Activated CD8-positive, alpha-beta T cell treated with anti-CD3 and anti-CD28 coated beads, Interleukin-2, amount 10 ng/mL, durations not matched to agents 7 days and 5 days (primary cell): ENCODE measurements around the gene KIAA1755. TPM values are rescaled to one million over a fixed set of nuclear protein-coding genes. Genes with fewer than 3 reads are reported as not detected.

ENCODE experiments used
- ATAC-seq: fragments of 150-1000 bp; cut with Tn5 transposase; one replicate; pipeline ENCODE4 v1.10.0; 2021; ENCODE audit warnings: moderate library complexity
- CTCF ChIA-PET: fragments of 350-600 bp; sonication (Branson Sonifier 250); formaldehyde crosslinking; loops from one replicate; lab custom pipeline; 2021; ENCODE audit warnings: antibody characterized with exemption; lab: Charles Lee
- POLR2A ChIA-PET: fragments of 350-600 bp; sonication (Branson Sonifier 250); formaldehyde crosslinking; loops from one replicate; lab custom pipeline; 2021; ENCODE audit warnings: antibody characterized with exemption; lab: Charles Lee
- DNase-seq: peaks from one replicate; pipeline ENCODE4 v3.0.0-alpha.2; 2020
- H3K27ac Mint-ChIP-seq: one replicate; pipeline ENCODE4 v1.8.0; 2021; ENCODE audit warnings: mild to moderate bottlenecking, mixed read lengths
- H3K27me3 Mint-ChIP-seq: one replicate; pipeline ENCODE4 v1.8.0; 2021; ENCODE audit warnings: low read depth, mixed read lengths
- H3K36me3 Mint-ChIP-seq: one replicate; pipeline ENCODE4 v1.8.0; 2021; ENCODE audit warnings: low read depth, mixed read lengths
- H3K4me1 Mint-ChIP-seq: one replicate; pipeline ENCODE4 v1.8.0; 2021; ENCODE audit warnings: low read depth, mixed read lengths
- H3K4me3 Mint-ChIP-seq: one replicate; pipeline ENCODE4 v1.8.0; 2021; ENCODE audit warnings: mild to moderate bottlenecking, mixed read lengths
- H3K9me3 Mint-ChIP-seq: one replicate; pipeline ENCODE4 v1.8.0; 2022; ENCODE audit warnings: mixed read lengths; ENCODE audit not compliant: insufficient read depth
- total RNA-seq, 2 experiments: library from RNA; stranded (reverse); gene quantifications; one replicate each; pipeline ENCODE4 v1.2.3, GENCODE V29; 2021

KIAA1755 gene
- total RNA-seq, 2 experiments from 2014 or later = not detected

GRCh38 chr20:38270869-38271605 is 10.5 kb upstream of the KIAA1755 start:
- no peak for DNase-seq
- ChIA-PET CTCF (no interaction called here), POLR2A (no interaction called here)
- Mint-ChIP-seq H3K4me1 (no peaks in the 10 kb centered on the region), H3K9me3 (no peaks in the 10 kb centered on the region), H3K27me3 (peaks cover 17% of the 10 kb centered on the region), H3K4me3 (no peak overlapping the region), H3K27ac (no peak overlapping the region), H3K36me3 (no peaks in the 10 kb centered on the region)
- no peak for ATAC-seq

DNA sequence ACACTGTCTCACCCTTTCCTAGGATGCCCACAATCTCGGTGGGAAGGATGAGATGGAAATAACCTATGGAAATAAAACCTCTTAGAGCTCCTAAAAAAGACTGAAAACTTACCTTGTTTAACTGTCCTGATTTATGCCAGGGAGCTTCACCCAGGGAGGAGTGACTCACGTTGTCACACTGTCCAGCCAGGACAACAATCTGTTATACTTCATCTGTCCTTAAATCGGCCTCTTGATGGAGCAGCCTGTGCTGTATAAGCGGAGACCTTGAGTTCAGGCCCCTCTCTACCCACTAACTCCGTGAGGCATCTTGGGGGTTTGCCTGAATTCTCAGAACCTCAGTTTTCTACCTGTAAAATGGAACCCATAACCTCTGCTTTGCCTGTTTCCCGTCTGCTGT is 9.2 kb upstream of the KIAA1755 start:
- H3K36me3 Mint-ChIP-seq = no peaks in the 10 kb centered on the region
- H3K4me1 Mint-ChIP-seq = no peaks in the 10 kb centered on the region
- peaks cover 27% of the 10 kb centered on the region for H3K27me3 Mint-ChIP-seq
- ChIA-PET CTCF (no interaction called here), POLR2A (no interaction called here)
- no peak overlapping the region for H3K27ac Mint-ChIP-seq
- DNase-seq (no peak), ATAC-seq (no peak)
- no peaks in the 10 kb centered on the region for H3K9me3 Mint-ChIP-seq
- no peak overlapping the region for H3K4me3 Mint-ChIP-seq

DNA sequence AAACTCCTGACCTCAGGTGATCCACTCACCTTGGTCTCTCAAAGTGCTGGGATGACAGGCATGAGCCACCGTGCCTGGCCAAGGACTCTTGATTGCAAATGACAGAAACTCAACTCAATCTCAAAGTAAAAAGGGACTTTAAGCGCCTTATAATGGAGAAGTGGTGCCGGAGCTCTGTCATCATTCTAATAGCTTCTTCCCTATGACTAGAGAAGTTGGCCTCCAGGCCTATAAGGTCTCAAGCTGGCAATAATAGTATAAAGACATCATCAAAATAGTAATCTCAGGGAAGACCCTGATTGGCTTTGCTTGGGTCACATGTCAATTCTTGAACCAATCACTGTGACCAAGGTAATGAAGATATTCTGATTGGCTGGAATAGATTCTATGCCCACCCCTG is 8.5 kb upstream of the KIAA1755 start:
- POLR2A ChIA-PET = no interaction called here
- CTCF ChIA-PET = no interaction called here
- H3K4me3 Mint-ChIP-seq = no peak overlapping the region
- H3K36me3 Mint-ChIP-seq = no peaks in the 10 kb centered on the region
- H3K4me1 Mint-ChIP-seq = no peaks in the 10 kb centered on the region
- no peak overlapping the region for H3K27ac Mint-ChIP-seq
- DNase-seq = no peak
- H3K27me3 Mint-ChIP-seq = peaks cover 25% of the 10 kb centered on the region
- H3K9me3 Mint-ChIP-seq = no peaks in the 10 kb centered on the region
- ATAC-seq = no peak

DNA sequence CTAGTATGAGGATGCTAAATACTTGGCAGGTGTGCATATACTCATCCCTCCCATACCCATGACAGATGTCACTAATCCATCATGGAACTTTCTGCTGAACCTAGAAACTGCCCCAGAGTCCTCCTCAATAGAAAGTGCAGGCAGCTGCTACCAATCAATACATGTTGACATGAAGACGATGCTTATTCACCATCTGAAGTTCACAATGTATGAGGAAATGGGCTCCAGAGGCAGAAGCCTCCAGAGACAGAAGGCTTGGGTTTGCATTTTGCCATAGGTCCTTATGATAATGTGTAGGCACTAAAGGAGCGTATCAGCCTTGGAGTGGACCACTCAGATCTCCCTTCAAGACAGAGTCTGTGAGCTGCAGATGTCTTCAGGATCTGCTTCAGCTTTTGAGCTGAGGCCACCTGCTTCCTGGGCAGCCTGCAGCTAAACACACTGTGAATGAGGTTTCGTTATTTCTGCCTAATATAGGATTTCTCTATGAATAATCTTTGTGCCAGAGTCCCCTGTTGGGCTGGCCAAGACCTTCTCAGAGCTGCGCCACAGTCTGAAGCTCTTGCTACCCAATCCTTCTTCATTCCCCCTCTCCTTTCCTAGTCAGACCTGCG is 7.5 kb upstream of the KIAA1755 start:
- Mint-ChIP-seq H3K9me3 (no peaks in the 10 kb centered on the region), H3K27ac (no peak overlapping the region), H3K36me3 (no peaks in the 10 kb centered on the region), H3K4me1 (no peaks in the 10 kb centered on the region), H3K4me3 (no peak overlapping the region), H3K27me3 (peaks cover 25% of the 10 kb centered on the region)
- ChIA-PET CTCF (no interaction called here), POLR2A (no interaction called here)
- no peak for DNase-seq
- ATAC-seq = no peak

GRCh38 chr20:38267296-38267695 is 6.8 kb upstream of the KIAA1755 start:
- Mint-ChIP-seq H3K36me3 (no peaks in the 10 kb centered on the region), H3K9me3 (no peaks in the 10 kb centered on the region), H3K4me3 (no peak overlapping the region), H3K27ac (no peak overlapping the region), H3K4me1 (no peaks in the 10 kb centered on the region), H3K27me3 (peaks cover 30% of the 10 kb centered on the region)
- ChIA-PET CTCF (no interaction called here), POLR2A (no interaction called here)
- no peak for ATAC-seq
- no peak for DNase-seq

DNA sequence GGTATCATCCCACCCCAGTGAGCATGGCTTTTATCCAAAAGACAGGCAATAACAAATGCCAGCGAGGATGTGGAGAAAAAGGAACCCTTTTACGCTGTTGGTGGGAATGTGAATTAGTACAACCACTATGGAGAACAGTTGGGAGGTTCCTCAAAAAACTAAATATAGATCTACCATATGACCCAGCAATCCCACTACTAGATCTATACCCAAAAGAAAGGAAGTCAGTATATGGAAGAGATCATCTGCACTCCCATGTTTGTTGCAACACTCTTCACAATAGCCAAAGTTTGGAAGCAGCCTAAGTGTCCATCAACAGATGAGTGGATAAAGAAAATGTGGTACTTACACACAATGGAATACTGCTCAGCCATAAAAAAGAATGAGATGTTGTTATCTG is 5.9 kb upstream of the KIAA1755 start:
- no peak overlapping the region for H3K27ac Mint-ChIP-seq
- no peaks in the 10 kb centered on the region for H3K4me1 Mint-ChIP-seq
- ChIA-PET CTCF (no interaction called here), POLR2A (no interaction called here)
- no peaks in the 10 kb centered on the region for H3K36me3 Mint-ChIP-seq
- no peak for ATAC-seq
- peaks cover 30% of the 10 kb centered on the region for H3K27me3 Mint-ChIP-seq
- no peak overlapping the region for H3K4me3 Mint-ChIP-seq
- no peak for DNase-seq
- no peaks in the 10 kb centered on the region for H3K9me3 Mint-ChIP-seq

DNA sequence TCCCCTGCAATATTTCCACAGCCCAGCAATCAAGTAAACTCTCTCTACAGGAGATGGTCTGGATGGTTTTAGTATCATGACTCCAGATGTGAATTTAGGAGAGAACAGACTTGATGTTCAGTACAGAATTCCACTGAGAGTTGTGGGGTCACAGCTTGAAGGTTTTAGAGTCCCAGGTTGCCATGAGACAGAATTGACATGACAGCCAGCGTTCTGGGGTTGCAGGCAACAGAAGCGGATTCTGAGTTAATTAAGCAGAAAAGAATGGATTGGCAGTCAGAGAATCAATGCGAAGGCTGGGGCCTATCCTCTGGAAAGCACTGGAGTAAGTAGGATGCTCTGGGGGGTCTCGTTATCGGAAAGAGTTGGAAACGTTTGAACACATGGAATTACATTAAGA is 2.4 kb upstream of the KIAA1755 start:
- ChIA-PET CTCF (no interaction called here), POLR2A (no interaction called here)
- no peak for ATAC-seq
- Mint-ChIP-seq H3K9me3 (no peaks in the 10 kb centered on the region), H3K36me3 (no peaks in the 10 kb centered on the region), H3K27me3 (peaks cover 56% of the 10 kb centered on the region), H3K27ac (no peak overlapping the region), H3K4me3 (no peak overlapping the region), H3K4me1 (no peaks in the 10 kb centered on the region)
- no peak for DNase-seq

- H3K9me3 Mint-ChIP-seq = no peaks in the 10 kb centered on the region
- no peaks in the 10 kb centered on the region for H3K4me1 Mint-ChIP-seq
- ChIA-PET POLR2A (no interaction called here), CTCF (no interaction called here)
- DNase-seq (no peak), ATAC-seq (no peak)
- no peaks in the 10 kb centered on the region for H3K36me3 Mint-ChIP-seq
- H3K27ac Mint-ChIP-seq = no peak overlapping the region
- no peak overlapping the region for H3K4me3 Mint-ChIP-seq
- H3K27me3 Mint-ChIP-seq = peaks cover 47% of the 10 kb centered on the region
Observed at GRCh38 chr20:38261054-38261390, 487 bp upstream of the KIAA1755 start.

- ChIA-PET POLR2A (no interaction called here), CTCF (no interaction called here)
- ATAC-seq = no peak
- H3K4me3 Mint-ChIP-seq = no peak overlapping the region
- H3K36me3 Mint-ChIP-seq = no peaks in the 10 kb centered on the region
- H3K27ac Mint-ChIP-seq = no peak overlapping the region
- H3K27me3 Mint-ChIP-seq = peaks cover 42% of the 10 kb centered on the region
- DNase-seq = no peak
- no peaks in the 10 kb centered on the region for H3K4me1 Mint-ChIP-seq
- H3K9me3 Mint-ChIP-seq = no peaks in the 10 kb centered on the region
Observed at GRCh38 chr20:38260025-38260377, 534 bp downstream of the KIAA1755 start.

GRCh38 chr20:38258545-38259215 is 1.9 kb downstream of the KIAA1755 start:
- ATAC-seq (no peak), DNase-seq (no peak)
- ChIA-PET CTCF (no interaction called here), POLR2A (no interaction called here)
- Mint-ChIP-seq H3K4me1 (no peaks in the 10 kb centered on the region), H3K36me3 (no peaks in the 10 kb centered on the region), H3K9me3 (no peaks in the 10 kb centered on the region), H3K27ac (no peak overlapping the region), H3K27me3 (peaks cover 38% of the 10 kb centered on the region), H3K4me3 (no peak overlapping the region)

DNA sequence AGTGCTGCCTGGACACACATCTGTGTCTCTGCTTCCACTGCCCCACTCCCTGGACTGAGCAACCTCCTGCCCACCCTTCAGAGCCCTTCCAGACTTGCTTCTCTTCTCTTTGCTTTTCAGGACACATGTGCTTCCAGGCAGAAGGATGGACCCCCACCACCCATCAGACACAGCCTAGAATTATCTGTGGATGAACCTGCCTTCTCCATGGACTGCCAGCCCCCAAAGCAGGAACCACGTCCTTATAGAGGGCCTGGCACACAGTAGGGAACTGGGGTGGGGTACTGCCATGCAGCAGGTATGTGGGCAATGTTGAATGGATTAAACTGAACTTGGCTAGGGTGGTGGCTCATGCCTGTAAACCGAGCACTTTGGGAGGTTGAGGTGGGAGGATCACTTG is 3.6 kb downstream of the KIAA1755 start:
- no peaks in the 10 kb centered on the region for H3K9me3 Mint-ChIP-seq
- no peaks in the 10 kb centered on the region for H3K4me1 Mint-ChIP-seq
- ChIA-PET POLR2A (no interaction called here), CTCF (no interaction called here)
- no peak for ATAC-seq
- no peak for DNase-seq
- H3K36me3 Mint-ChIP-seq = no peaks in the 10 kb centered on the region
- peaks cover 33% of the 10 kb centered on the region for H3K27me3 Mint-ChIP-seq
- no peak overlapping the region for H3K4me3 Mint-ChIP-seq
- no peak overlapping the region for H3K27ac Mint-ChIP-seq

DNA sequence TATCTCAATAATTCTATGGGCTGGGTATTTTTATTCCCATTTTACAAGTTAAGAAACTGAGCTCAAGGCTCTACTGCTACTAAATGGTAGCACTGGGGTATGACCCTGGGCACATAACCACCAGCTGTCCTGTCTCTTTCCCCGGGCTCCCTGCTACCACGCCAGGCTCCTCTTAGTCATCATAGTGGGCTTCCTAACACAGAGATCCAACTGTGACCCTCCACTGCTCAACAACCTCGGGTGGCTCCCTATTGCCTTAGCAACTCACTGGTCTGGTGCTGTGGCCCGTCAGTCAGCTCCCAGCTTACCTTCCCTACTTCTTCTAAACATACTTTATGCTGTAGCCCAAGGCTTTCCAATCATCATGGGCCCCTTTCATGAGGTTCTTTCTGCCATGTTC is 4.5 kb downstream of the KIAA1755 start:
- H3K9me3 Mint-ChIP-seq = no peaks in the 10 kb centered on the region
- no peak overlapping the region for H3K27ac Mint-ChIP-seq
- peaks cover 30% of the 10 kb centered on the region for H3K27me3 Mint-ChIP-seq
- DNase-seq (no peak), ATAC-seq (no peak)
- H3K4me3 Mint-ChIP-seq = no peak overlapping the region
- POLR2A ChIA-PET = no interaction called here
- no peaks in the 10 kb centered on the region for H3K36me3 Mint-ChIP-seq
- CTCF ChIA-PET = no interaction called here
- no peaks in the 10 kb centered on the region for H3K4me1 Mint-ChIP-seq
